ACC112 (cell line): ENCODE measurements around the gene FAM174B.

Experiments
- H2AFZ ChIP-seq: fragments of 200-600 bp; sonication (generic); one replicate; pipeline ENCODE4 v1.6.0; 2017; ENCODE audit warnings: antibody characterized with exemption, low read length; ENCODE audit not compliant: unreplicated experiment
- H3K27ac ChIP-seq: fragments of 200-600 bp; sonication (generic); 2 replicates; pipeline ENCODE4 v1.5.1; 2014; ENCODE audit warnings: low read depth, mild to moderate bottlenecking, antibody characterized with exemption, low read length, moderate library complexity
- H3K27me3 ChIP-seq: fragments of 200-600 bp; sonication (generic); 2 replicates; pipeline ENCODE4 v1.6.1; 2014; ENCODE audit warnings: mild to moderate bottlenecking, antibody characterized with exemption, low read length, moderate library complexity, mixed read lengths; ENCODE audit not compliant: insufficient read depth
- H3K36me3 ChIP-seq: fragments of 200-600 bp; sonication (generic); 2 replicates; pipeline ENCODE4 v1.6.1; 2016; ENCODE audit warnings: mild to moderate bottlenecking, antibody characterized with exemption, low read length, moderate library complexity, mixed read lengths; ENCODE audit not compliant: insufficient read depth
- H3K4me1 ChIP-seq: fragments of 200-600 bp; sonication (generic); one replicate; pipeline ENCODE4 v1.6.1; 2016; ENCODE audit warnings: low read length, mixed read lengths; ENCODE audit not compliant: insufficient read depth, unreplicated experiment, control insufficient read depth
- H3K4me3 ChIP-seq: fragments of 200-600 bp; sonication (generic); 2 replicates; pipeline ENCODE4 v1.5.1; 2014; ENCODE audit warnings: mild to moderate bottlenecking, low read depth, low read length
- H3K79me2 ChIP-seq: fragments of 200-600 bp; sonication (generic); one replicate; pipeline ENCODE4 v1.6.0; 2016; ENCODE audit warnings: low read length; ENCODE audit not compliant: control insufficient read depth, unreplicated experiment, insufficient read depth

The FAM174B gene

GRCh38 chr15:92653366-92653765 lies 2.2 kb downstream of the FAM174B start:
- H3K36me3 ChIP-seq: no peaks in the 10 kb centered on the region
- no peaks in the 10 kb centered on the region for H3K79me2 ChIP-seq
- no peak overlapping the region for H3K4me3 ChIP-seq
- H3K27ac ChIP-seq: no peak overlapping the region
- peaks cover 29% of the 10 kb centered on the region for H3K27me3 ChIP-seq
- no peak overlapping the region for H2AFZ ChIP-seq
- H3K4me1 ChIP-seq: no peaks in the 10 kb centered on the region

- H3K27me3 ChIP-seq: peaks cover 29% of the 10 kb centered on the region
- H2AFZ ChIP-seq: no peak overlapping the region
- H3K4me3 ChIP-seq: no peak overlapping the region
- no peaks in the 10 kb centered on the region for H3K36me3 ChIP-seq
- no peaks in the 10 kb centered on the region for H3K4me1 ChIP-seq
- H3K79me2 ChIP-seq: no peaks in the 10 kb centered on the region
- no peak overlapping the region for H3K27ac ChIP-seq
Observed at GRCh38 chr15:92652576-92652966, 3.0 kb downstream of the FAM174B start.

- no peak overlapping the region for H3K4me3 ChIP-seq
- H2AFZ ChIP-seq: no peak overlapping the region
- no peaks in the 10 kb centered on the region for H3K4me1 ChIP-seq
- H3K27ac ChIP-seq: no peak overlapping the region
- peaks cover 26% of the 10 kb centered on the region for H3K27me3 ChIP-seq
- H3K79me2 ChIP-seq: no peaks in the 10 kb centered on the region
- H3K36me3 ChIP-seq: no peaks in the 10 kb centered on the region
Observed at GRCh38 chr15:92651877-92652575, 3.5 kb downstream of the FAM174B start.

GRCh38 chr15:92650966-92651365 lies 4.6 kb downstream of the FAM174B start:
- H3K27me3 ChIP-seq: peaks cover 15% of the 10 kb centered on the region
- no peaks in the 10 kb centered on the region for H3K79me2 ChIP-seq
- H2AFZ ChIP-seq: no peak overlapping the region
- no peaks in the 10 kb centered on the region for H3K36me3 ChIP-seq
- no peak overlapping the region for H3K4me3 ChIP-seq
- no peak overlapping the region for H3K27ac ChIP-seq
- no peaks in the 10 kb centered on the region for H3K4me1 ChIP-seq

GRCh38 chr15:92650256-92650655 lies 5.3 kb downstream of the FAM174B start:
- Histone ChIP-seq H3K27ac (no peak overlapping the region), H2AFZ (no peak overlapping the region), H3K4me1 (no peaks in the 10 kb centered on the region), H3K4me3 (no peak overlapping the region), H3K27me3 (peaks cover 11% of the 10 kb centered on the region; the same call in 1 of the 2 replicates), H3K79me2 (no peaks in the 10 kb centered on the region), H3K36me3 (no peaks in the 10 kb centered on the region)

GRCh38 chr15:92648190-92648875 lies 7.2 kb downstream of the FAM174B start:
- Histone ChIP-seq H3K79me2 (no peaks in the 10 kb centered on the region), H3K36me3 (no peaks in the 10 kb centered on the region), H3K4me1 (no peaks in the 10 kb centered on the region), H3K27me3 (no peaks in the 10 kb centered on the region), H3K27ac (no peak overlapping the region), H2AFZ (no peak overlapping the region), H3K4me3 (no peak overlapping the region)

GRCh38 chr15:92647467-92648163 lies 8.0 kb downstream of the FAM174B start:
- H3K27me3 ChIP-seq: no peaks in the 10 kb centered on the region
- H3K79me2 ChIP-seq: no peaks in the 10 kb centered on the region
- H3K4me3 ChIP-seq: no peak overlapping the region
- H2AFZ ChIP-seq: no peak overlapping the region
- no peaks in the 10 kb centered on the region for H3K4me1 ChIP-seq
- no peak overlapping the region for H3K27ac ChIP-seq
- H3K36me3 ChIP-seq: no peaks in the 10 kb centered on the region

GRCh38 chr15:92646216-92646615 lies 9.4 kb downstream of the FAM174B start:
- Histone ChIP-seq H2AFZ (no peak overlapping the region), H3K27ac (no peak overlapping the region), H3K27me3 (no peaks in the 10 kb centered on the region), H3K4me3 (no peak overlapping the region), H3K79me2 (no peaks in the 10 kb centered on the region), H3K36me3 (no peaks in the 10 kb centered on the region), H3K4me1 (no peaks in the 10 kb centered on the region)

- H3K27me3 ChIP-seq: no peaks in the 10 kb centered on the region
- H3K4me1 ChIP-seq: no peaks in the 10 kb centered on the region
- H3K4me3 ChIP-seq: no peak overlapping the region
- no peaks in the 10 kb centered on the region for H3K79me2 ChIP-seq
- no peaks in the 10 kb centered on the region for H3K36me3 ChIP-seq
- H2AFZ ChIP-seq: no peak overlapping the region
- H3K27ac ChIP-seq: no peak overlapping the region
Observed at GRCh38 chr15:92645731-92646130, 9.8 kb downstream of the FAM174B start.

- Histone ChIP-seq H3K36me3 (no peaks in the 10 kb centered on the region), H3K4me1 (no peaks in the 10 kb centered on the region), H3K4me3 (no peak overlapping the region), H3K27me3 (no peaks in the 10 kb centered on the region), H2AFZ (no peak overlapping the region), H3K79me2 (no peaks in the 10 kb centered on the region), H3K27ac (no peak overlapping the region)
Observed at GRCh38 chr15:92645051-92645631, 10.4 kb downstream of the FAM174B start.
